UCSD-AML1 (cell line): ENCODE results near the gene INCENP.

ENCODE experiments used
- DNase-seq: peaks from one replicate; lab custom pipeline; 2025; ENCODE audit not compliant: unreplicated experiment; lab: John Stamatoyannopoulos, UW

Gene INCENP

GRCh38 chr11:62140304-62141110, 16.7 kb downstream of the INCENP start:
- DNase-seq = no peak

DNA sequence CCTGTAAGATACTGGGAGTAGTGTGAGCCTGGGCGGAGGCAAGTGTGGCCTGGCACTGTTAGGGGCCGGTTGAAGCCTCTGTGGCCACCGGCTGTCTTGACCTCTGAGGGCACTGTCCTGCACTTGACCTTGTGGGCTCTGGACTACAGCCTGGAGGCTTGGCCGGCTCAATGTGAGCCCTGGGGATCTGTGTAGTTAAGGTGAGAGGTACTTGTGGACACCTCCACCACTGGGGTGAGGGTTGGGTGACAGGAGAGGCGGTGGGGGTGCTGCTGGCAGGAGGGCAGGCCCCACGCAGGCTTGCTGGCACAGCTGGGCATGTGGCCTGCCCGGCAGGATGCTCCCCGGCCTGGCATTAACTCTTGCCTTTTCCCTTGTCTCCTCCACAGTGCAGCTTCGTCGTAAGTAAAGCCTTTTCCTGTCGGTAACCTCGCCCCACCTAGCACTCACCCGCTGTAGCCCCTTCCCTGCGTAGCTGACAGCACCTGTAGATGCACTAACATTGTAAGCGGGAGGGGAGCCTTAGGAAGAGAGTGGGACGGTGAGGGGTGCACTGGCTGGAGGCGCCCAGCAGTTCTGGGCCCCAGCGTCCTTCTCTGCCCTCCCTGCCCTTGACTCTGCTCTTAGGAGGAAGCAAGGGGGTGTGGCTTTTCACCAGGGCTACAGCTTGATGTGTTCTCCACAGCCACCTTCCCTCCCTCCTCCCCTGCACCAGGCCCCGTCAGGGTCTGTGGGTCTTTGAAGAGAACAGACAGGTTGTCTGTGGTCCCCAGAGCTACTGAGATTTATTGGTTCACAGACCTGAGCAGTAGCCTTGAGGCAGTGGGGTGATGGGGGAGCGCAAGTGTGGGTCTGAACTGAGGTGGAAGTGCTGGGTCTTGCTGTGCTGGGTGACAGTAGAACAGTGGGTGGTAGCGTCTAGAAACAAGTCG, 17.6 kb downstream of the INCENP start:
- DNase-seq = no peak

GRCh38 chr11:62142043-62142375, 18.2 kb downstream of the INCENP start:
- DNase-seq = no peak

DNA sequence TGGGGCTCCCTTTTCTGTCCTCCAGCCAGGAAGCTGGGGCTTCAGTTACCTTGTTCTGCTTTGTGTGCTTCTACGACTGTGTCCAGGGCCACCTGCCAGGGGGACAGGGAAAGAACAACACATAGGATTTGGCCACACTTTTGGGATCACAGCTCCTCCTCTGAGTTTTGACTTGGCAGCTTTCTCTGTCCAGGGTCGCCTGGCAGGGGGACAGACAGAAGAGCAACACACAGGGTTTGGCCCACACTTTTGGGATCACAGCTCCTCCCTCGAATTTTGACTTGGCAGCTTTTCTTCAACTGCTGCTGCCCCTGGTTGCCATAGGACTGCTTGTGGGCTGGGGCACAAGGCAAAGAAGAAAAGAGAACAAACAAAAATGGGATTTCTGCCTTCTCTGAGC, 19.1 kb downstream of the INCENP start:
- no peak for DNase-seq

DNA sequence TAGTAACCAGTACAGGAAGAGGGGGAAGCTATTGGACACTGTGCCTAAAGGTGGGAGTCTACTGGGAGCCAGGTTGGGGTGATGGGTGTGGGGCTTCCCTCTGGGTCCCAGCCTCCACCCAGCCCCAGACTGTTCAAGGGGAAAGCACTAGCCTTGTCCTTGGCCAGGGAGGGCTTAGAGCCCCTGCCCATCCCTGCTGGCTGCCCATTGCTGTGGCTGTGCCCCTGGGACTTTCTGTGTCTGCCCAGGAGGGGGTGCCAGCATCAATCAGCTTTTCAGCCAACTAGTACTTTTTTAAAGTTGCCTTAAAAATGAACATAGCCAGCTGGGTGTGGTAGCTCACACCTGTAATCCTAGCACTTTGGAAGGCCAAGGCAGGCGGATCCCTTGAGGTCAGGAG, 19.9 kb downstream of the INCENP start:
- no peak for DNase-seq

DNA sequence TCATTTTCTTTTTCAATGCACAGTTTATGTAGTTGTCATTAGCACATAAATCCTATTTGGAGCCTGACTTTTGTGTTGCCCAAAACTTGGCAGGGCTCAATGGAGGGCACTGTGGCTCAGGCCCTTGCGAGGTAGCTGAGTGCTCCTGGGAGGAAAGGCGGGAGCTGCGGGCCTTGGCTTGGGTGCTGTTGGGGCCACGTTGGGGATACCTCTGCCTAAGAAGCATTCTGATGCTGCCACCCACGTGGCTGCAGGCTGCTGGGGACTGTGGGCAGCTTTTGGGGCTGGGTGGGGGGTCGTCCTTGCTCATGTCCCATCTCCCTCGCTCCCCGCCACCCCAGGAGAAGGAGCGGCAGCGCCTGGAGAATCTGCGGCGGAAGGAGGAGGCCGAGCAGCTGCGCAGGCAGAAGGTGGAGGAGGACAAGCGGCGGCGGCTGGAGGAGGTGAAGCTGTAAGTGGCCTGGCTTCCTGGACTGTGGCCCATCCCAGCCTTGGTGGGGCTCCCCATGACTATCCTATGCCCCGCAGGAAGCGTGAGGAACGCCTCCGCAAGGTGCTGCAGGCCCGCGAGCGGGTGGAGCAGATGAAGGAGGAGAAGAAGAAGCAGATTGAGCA, 20.9 kb downstream of the INCENP start:
- DNase-seq = no peak

GRCh38 chr11:62145261-62145871, 21.6 kb downstream of the INCENP start:
- no peak for DNase-seq

DNA sequence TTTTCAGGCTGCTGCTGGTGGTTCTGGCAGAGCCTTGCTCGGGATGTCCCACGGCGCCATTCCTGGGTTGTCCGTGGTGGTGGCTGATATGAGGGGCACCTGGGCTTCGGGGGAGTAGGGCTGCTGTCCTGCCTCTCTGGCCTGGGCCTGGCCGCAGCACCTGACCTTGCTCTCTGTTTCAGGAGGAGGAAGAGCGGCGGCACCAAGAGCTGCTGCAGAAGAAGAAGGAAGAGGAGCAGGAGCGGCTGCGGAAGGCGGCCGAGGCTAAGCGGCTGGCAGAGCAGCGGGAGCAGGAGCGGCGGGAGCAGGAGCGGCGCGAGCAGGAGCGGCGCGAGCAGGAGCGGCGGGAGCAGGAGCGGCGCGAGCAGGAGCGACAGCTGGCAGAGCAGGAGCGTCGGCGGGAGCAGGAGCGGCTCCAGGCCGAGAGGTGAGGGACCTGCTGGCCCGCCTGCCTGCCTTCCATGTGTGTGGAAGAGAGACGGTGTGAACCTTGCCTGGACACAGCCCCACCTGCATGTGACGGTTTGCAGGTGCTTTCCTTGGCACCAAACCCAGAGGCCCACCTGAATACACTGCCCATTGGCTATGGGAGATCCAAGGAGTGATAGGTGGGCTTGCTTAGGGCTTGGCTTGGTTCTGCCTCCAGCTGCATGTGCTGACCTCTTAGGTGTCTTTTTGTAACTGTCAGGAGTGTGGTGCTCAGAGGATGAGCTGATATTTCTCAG, 22.8 kb downstream of the INCENP start:
- DNase-seq = no peak

DNA sequence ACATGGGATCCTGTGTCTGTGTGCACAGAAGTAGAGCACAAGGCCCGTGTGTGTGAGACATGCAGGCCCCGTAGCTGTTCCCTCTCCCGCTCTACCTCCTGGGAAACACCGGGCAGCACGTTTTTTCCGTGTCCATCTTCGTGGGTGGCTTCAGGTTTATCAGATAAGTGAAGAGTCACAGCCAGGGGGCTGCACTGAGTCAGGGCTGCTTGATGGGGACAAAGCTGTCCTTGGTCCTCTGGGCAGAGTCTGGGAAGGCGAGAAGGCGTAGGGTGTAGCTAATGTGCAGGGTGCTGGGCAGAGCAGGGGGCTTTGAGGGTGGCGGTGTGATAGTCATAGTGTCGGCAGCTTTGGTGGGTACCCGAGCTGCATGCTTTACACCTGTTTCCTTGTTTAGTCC, 23.7 kb downstream of the INCENP start:
- no peak for DNase-seq

DNA sequence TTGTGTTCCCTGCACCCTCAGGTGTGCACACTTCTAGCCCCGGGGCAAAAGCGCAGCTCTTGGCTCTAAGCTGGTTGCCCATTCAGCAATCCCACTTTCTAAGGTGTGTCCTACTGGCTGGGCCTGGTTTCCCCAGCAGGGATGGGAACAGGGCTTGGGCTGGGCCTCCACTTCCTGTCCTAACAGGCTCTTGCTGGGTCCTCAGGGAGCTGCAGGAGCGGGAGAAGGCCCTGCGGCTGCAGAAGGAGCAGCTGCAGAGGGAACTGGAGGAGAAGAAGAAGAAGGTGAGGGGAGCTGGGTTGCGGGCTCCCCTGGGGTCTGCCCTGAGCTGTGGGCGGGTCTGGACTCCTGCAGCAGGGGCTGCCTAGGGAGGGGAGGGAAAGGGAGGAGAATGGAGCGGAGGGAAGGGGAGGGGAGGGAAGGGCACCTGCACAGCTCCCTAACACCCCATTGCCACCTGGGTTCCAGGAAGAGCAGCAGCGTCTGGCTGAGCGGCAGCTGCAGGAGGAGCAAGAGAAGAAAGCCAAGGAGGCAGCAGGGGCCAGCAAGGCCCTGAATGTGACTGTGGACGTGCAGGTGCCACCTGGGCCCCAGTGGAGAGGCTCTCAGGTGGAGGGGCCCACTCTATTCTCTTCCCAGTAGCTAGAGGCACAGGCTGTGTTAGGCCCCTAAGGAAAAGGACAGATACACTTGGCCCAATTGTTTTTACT, 24.6 kb downstream of the INCENP start:
- DNase-seq = no peak

DNA sequence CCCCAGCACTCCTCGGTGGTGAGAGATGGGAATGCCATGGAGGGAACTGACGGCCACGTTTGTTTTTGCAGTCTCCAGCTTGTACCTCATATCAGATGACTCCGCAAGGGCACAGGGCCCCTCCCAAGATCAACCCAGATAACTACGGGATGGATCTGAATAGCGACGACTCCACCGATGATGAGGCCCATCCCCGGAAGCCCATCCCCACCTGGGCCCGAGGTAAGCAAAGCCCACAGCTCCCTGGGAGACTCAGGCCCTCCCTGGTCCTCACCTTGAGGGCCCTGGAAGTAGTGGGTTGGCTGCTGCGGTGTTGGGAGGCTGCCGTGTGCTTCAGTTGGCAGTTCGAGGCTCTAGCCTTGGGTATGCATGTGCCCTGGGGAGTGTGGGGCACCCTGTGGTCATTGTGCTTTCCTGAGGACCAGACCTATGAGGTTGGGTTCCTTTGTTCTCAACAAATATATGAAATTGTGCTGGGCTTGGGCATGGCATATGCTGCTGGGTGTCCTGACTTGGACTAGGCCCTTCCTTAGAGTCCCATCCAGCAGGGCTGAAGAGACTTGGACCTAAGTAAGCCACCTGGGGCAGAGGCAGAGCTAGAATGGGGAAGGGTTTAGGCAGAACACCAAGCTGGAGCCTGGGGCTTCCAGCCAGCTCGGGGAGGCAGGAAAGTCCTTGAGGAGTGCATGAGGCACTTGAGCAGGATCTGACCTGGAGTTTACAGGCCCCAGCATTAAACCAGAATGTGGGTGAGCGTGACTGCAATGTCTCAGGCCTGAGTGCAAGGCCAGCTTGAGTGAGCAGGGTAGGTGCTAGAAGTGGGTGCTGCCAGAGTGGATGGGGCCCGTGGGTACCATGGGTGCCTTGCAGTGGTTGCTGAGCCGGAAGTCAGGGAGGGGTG, 26.4 kb downstream of the INCENP start:
- no peak for DNase-seq

- no peak for DNase-seq
Measured at GRCh38 chr11:62150887-62151736, 27.3 kb downstream of the INCENP start.

GRCh38 chr11:62151737-62152102, 27.9 kb downstream of the INCENP start:
- no peak for DNase-seq

GRCh38 chr11:62152245-62153086, 28.7 kb downstream of the INCENP start:
- no peak for DNase-seq

DNA sequence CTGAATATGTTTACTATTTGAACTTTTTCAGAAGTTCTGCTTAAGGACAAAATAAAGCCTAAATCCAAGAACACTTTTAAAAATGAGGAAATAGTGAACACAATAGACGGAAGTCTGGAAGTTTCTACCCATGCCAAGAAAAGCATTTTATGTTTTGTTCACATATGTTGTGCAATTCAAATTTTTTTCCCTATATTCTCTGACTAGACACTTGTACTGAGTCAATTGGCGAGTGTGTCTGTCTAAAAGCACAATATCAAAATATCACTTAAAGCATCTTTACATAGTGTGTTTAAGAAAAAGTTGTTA, 29.2 kb downstream of the INCENP start:
- no peak for DNase-seq

GRCh38 chr11:62153617-62154016, 29.8 kb downstream of the INCENP start:
- no peak for DNase-seq

DNA sequence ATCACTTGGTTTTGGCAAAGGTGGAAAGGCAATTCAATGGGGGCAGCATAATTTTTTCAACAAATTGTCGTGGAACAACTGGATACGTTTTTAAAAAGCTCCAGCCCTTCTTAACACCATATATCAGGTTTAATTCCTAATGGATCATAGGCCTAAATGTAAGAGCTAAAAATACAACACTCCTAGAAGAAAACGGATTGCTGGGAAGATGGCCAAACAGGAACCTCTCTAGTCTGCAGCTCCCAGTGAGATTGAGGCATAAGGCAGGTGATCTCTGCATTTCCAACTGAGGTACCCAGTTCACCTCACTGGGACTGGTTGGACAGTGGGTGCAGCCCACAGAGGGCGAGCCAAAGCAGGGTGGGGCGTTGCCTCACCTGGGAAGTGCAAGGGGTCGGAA, 33.8 kb downstream of the INCENP start:
- no peak for DNase-seq

DNA sequence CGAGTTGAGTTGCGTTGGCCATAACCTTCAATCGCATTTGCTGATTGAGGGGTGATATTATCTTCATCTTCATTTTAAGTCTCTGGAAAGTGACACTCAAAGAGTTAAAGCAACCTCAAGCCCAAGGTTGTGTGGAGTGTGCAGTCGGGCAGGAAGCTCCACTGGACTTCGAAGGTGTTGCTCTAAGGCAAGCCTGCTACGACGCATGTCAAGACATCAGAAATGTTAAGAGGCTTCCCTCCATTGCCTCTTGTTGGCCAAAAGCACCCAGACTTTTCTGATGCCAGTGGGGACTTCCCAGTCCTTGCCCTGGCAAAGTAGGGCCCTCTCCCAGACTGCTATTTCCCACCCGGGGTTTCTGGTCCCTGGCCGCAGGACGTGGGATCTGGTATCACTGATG, 42.6 kb downstream of the INCENP start:
- no peak for DNase-seq
